GM12878 (cell line): ENCODE measurements around the gene DALRD3. TPM values are rescaled to one million over a fixed set of nuclear protein-coding genes. Genes with fewer than 3 reads are reported as not detected.
A peak's percentile ranks its signal among the peaks of the same experiment; 100 is the strongest.

Source experiments
- JUNB ChIP-seq: IDR thresholded peaks from 2 replicates; pipeline ENCODE4 v1.6.1; 2016; ENCODE audit warnings: antibody characterized with exemption, mild to moderate bottlenecking
- LARP7 ChIP-seq: fragments of 450-650 bp; IDR thresholded peaks from 2 replicates; pipeline ENCODE4 v1.6.1; 2017; ENCODE audit warnings: mild to moderate bottlenecking
- NRF1 ChIP-seq: conservative IDR thresholded peaks from 2 replicates; pipeline ENCODE4 v1.6.1; 2011; ENCODE audit warnings: mild to moderate bottlenecking, low read depth, low read length, improper control_type of control experiment
- RAD21 ChIP-seq: IDR thresholded peaks from 2 replicates; pipeline ENCODE4 v1.6.1; 2011; ENCODE audit warnings: mild to moderate bottlenecking, low read depth, low read length, moderate library complexity; ENCODE audit not compliant: insufficient read depth
- RFX5 ChIP-seq: IDR thresholded peaks from 2 replicates; pipeline ENCODE4 v1.6.1; 2011; ENCODE audit warnings: low read depth, low read length, improper control_type of control experiment
- SMAD1 ChIP-seq: fragments of 450-650 bp; IDR thresholded peaks from 2 replicates; pipeline ENCODE4 v1.6.1; 2018; ENCODE audit warnings: mild to moderate bottlenecking, low read depth; ENCODE audit not compliant: partially characterized antibody
- SRF ChIP-seq, 2 experiments: IDR thresholded peaks; 2 replicates each; pipeline ENCODE4 v1.6.1; 2011; ENCODE audit warnings: low read depth in 2 of 2, low read length in 2 of 2, mild to moderate bottlenecking in 1 of 2, moderate library complexity in 1 of 2
- ZNF217 ChIP-seq: fragments of 450-650 bp; IDR thresholded peaks from 2 replicates; pipeline ENCODE4 v1.6.1; 2017; ENCODE audit warnings: antibody characterized with exemption, mild to moderate bottlenecking
- polyA plus RNA-seq, 11 experiments: library from polyadenylated mRNA; depleted of rRNA in 4 of 11; unstranded in 6 of 11; stranded (reverse) in 5 of 11; fragments of >200 nt; fragmentation: Nextera tagmentation in 4 of 11; fragmentation: Illumina TruSeq in 1 of 11; extraction: Ambion mirVana in 4 of 11; extraction: Trizol in 1 of 11; gene quantifications; 1 replicate in 1 of 11; 2 replicates in 10 of 11; pipeline versions ENCODE4 v1.2.1 to v1.2.3, GENCODE V29; 2011 to 2016; ENCODE audit warnings: inconsistent platforms in 2 of 11, missing spikeins in 2 of 11, low read depth in 1 of 11
- total RNA-seq, 4 experiments: library from RNA; depleted of rRNA in 3 of 4; stranded (reverse); fragments of >200 nt in 3 of 4; fragmentation: Illumina TruSeq in 1 of 4; extraction: Trizol in 1 of 4; gene quantifications; 2 replicates each; pipeline versions ENCODE4 v1.2.1 to v1.2.3, GENCODE V29; 2013 to 2021
- TF ChIP-seq, protein P1 (sequence below): fragments of 450-650 bp; conservative IDR thresholded peaks from 2 replicates; pipeline ENCODE4 v1.6.1; 2017; ENCODE audit warnings: mild to moderate bottlenecking, moderate library complexity
- TF ChIP-seq, protein P2 (sequence below): IDR thresholded peaks from 2 replicates; pipeline ENCODE4 v1.6.1; 2012; ENCODE audit warnings: low read depth, low read length, improper control_type of control experiment
- TF ChIP-seq, protein P3 (sequence below): fragments of 450-650 bp; formaldehyde crosslinking; IDR thresholded peaks from 2 replicates; pipeline ENCODE4 v1.5.0; 2022; ENCODE audit warnings: mild to moderate bottlenecking, missing genetic modification characterization

DALRD3 gene
- total and polyA plus RNA-seq, 10 of the 15 experiments (the other 5 are each of a cell fraction or from before 2014, with no cell fraction given): 10.1 to 28.2 (median 21.6) TPM

DNA sequence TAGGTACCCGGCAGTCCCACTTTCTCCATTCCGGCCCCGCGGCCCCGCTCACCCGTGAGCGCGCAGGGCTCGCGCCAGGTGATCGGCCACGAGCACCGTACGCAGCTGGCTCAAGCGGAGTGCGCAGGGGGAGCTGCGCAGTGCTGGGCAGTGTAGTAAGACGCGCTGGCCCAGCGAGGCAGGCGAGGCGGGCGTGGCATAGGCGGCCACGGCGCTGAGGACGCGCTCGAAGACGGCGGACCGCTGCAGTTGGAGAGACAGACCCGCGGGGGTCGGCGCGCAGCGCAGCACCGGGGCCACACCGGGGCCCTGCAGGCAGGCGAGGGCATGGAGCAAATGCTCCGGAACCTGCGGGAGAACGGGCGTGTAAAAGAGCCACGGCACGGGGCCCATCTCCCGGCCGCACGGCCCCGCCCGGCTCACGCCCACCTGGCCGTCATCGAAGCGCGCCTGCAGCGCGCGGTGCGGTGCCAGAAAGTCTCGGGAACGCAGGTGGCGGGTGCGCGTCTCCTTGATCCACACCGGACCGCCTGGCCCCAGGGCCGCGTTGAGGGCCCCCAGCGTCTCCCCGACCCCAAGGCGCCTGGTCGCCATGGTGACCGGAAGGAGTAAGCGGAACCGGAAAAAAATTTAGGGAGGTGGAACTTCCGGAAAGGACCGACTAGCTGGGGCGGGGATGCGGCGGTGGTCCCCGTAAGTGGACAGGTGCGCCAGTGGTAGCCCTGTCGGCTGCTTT lies at the start of gene DALRD3 (continued):
- TF ChIP-seq, protein P1, sequence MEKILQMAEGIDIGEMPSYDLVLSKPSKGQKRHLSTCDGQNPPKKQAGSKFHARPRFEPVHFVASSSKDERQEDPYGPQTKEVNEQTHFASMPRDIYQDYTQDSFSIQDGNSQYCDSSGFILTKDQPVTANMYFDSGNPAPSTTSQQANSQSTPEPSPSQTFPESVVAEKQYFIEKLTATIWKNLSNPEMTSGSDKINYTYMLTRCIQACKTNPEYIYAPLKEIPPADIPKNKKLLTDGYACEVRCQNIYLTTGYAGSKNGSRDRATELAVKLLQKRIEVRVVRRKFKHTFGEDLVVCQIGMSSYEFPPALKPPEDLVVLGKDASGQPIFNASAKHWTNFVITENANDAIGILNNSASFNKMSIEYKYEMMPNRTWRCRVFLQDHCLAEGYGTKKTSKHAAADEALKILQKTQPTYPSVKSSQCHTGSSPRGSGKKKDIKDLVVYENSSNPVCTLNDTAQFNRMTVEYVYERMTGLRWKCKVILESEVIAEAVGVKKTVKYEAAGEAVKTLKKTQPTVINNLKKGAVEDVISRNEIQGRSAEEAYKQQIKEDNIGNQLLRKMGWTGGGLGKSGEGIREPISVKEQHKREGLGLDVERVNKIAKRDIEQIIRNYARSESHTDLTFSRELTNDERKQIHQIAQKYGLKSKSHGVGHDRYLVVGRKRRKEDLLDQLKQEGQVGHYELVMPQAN: peak; percentile 98
- TF ChIP-seq JUNB (no peak), LARP7 (no peak; the same call in 1 of the 2 replicates), SRF (IDR thresholded peaks at IDR 0.05; ENCODE audit: low read depth in 2 of 2, low read length in 2 of 2) (0 out of 4 replicates have a peak, but pooled peaks of 1 of the 2 experiments have one; percentile 1), SMAD1 (no peak), ZNF217 (no peak), RFX5 (no peak), RAD21 (no peak), NRF1 (peak; percentile 33; the same call in 1 of the 2 replicates)
- TF ChIP-seq, protein P2, sequence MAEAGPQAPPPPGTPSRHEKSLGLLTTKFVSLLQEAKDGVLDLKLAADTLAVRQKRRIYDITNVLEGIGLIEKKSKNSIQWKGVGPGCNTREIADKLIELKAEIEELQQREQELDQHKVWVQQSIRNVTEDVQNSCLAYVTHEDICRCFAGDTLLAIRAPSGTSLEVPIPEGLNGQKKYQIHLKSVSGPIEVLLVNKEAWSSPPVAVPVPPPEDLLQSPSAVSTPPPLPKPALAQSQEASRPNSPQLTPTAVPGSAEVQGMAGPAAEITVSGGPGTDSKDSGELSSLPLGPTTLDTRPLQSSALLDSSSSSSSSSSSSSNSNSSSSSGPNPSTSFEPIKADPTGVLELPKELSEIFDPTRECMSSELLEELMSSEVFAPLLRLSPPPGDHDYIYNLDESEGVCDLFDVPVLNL: no peak
- TF ChIP-seq, protein P3, sequence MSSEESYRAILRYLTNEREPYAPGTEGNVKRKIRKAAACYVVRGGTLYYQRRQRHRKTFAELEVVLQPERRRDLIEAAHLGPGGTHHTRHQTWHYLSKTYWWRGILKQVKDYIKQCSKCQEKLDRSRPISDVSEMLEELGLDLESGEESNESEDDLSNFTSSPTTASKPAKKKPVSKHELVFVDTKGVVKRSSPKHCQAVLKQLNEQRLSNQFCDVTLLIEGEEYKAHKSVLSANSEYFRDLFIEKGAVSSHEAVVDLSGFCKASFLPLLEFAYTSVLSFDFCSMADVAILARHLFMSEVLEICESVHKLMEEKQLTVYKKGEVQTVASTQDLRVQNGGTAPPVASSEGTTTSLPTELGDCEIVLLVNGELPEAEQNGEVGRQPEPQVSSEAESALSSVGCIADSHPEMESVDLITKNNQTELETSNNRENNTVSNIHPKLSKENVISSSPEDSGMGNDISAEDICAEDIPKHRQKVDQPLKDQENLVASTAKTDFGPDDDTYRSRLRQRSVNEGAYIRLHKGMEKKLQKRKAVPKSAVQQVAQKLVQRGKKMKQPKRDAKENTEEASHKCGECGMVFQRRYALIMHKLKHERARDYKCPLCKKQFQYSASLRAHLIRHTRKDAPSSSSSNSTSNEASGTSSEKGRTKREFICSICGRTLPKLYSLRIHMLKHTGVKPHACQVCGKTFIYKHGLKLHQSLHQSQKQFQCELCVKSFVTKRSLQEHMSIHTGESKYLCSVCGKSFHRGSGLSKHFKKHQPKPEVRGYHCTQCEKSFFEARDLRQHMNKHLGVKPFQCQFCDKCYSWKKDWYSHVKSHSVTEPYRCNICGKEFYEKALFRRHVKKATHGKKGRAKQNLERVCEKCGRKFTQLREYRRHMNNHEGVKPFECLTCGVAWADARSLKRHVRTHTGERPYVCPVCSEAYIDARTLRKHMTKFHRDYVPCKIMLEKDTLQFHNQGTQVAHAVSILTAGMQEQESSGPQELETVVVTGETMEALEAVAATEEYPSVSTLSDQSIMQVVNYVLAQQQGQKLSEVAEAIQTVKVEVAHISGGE: no peak
